Measurements from ENCODE around the gene CSGALNACT2. TPM values are rescaled to one million over a fixed set of nuclear protein-coding genes. Genes with fewer than 3 reads are reported as not detected.

Gene CSGALNACT2
- total RNA-seq, 2 donors from 2014 or later, result 35.9 to 45.1 TPM

- Histone ChIP-seq H3K27me3 (replicated peaks; ENCODE audit: insufficient read depth) (no peaks in the 10 kb centered on the region), H3K4me1 (ENCODE audit: control insufficient read depth in 1 of 2, low read depth in 2 of 2) (no peaks in the 10 kb centered on the region), H3K36me3 (no peaks in the 10 kb centered on the region), H3K9me3 (no peaks in the 10 kb centered on the region), H3K27ac (no peak overlapping the region), H3K4me3 (no peak overlapping the region)
- no peak for TF ChIP-seq CTCF (IDR thresholded peaks at IDR 0.05)
- ATAC-seq (ENCODE audit: insufficient number of reproducible peaks, low FRiP score, low read depth) (no peak), DNase-seq (ENCODE audit: low spot score) (no peak)
Measured at GRCh38 chr10:43233601-43234430, 95.6 kb downstream of the CSGALNACT2 start.

DNA sequence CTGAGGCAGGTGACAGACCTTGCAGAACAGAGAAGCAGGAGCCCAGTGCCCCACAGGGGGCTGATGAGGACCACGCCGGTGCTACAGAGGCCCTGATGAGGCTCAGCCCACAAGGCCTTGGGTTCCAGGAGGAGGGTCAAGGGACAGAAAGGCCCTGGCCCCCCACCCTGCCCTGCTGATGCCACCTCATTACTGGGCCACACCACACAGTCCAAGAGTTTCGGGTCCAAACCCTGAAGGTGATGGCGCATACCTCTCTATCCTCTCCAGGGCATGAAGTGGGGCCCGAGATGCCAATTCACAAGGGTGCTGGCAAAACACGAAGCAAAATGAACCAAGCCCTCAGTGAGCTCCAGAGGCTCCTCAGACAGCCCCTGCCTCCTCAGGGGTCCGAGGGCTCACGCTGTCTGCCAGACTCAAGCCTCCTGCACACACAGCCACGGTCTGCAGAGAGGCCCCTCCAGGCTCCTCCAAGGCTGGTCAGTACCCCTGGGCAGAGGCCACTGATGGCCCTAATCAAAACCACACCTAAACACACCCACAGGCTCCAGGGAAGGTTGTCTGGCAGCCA lies 96.3 kb downstream of the CSGALNACT2 start:
- no peak for TF ChIP-seq CTCF (IDR thresholded peaks at IDR 0.05)

More for the DNA sequence above, 96.3 kb downstream of the CSGALNACT2 start:
- no peak for ATAC-seq (ENCODE audit: insufficient number of reproducible peaks, low FRiP score, low read depth)
- Histone ChIP-seq H3K27ac (no peak overlapping the region), H3K27me3 (replicated peaks; ENCODE audit: insufficient read depth) (no peaks in the 10 kb centered on the region), H3K36me3 (no peaks in the 10 kb centered on the region), H3K9me3 (no peaks in the 10 kb centered on the region), H3K4me1 (ENCODE audit: control insufficient read depth in 1 of 2, low read depth in 2 of 2) (no peaks in the 10 kb centered on the region), H3K4me3 (no peak overlapping the region)
- no peak for DNase-seq (ENCODE audit: low spot score)

Other genes with a start within 250 kb of the CSGALNACT2 start
- under 1 TPM in 1 of 2 donors, not detected in 1; 0.14 TPM for gene RET, start 61.4 kb upstream of the CSGALNACT2 start, total RNA-seq
- gene RASGEF1A, start 128.6 kb downstream of the CSGALNACT2 start, total RNA-seq, result not detected
- gene FXYD4, start 233.2 kb downstream of the CSGALNACT2 start, total RNA-seq, result not detected